ENCODE results near the gene RNF123.

Gene RNF123

DNA sequence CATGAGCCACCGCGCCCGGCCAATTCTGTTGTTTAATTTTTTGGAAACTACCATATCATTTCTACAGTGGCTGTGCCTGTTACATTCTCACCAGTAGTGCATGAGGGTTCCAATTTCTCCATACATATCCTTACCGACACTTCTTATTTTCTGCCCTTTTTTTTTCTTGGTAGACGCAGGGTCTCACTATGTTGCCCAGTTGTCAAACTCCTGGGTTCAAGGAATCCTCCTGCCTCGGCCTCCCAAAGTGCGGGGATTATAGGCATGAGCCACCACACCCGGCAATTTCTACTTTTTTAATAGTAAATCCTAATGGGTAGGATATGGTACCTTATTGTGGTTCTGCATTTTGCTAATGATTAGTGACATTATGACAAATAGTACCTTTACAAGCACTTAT lies 20.5 kb downstream of the RNF123 start:
- no peak overlapping the region for H3K27ac ChIP-seq (replicated peaks)
- H3K27me3 ChIP-seq (ENCODE audit: insufficient read depth, poor library complexity, severe bottlenecking): no peaks in the 10 kb centered on the region
- TF ChIP-seq GABPA (IDR thresholded peaks at IDR 0.05; ENCODE audit: low read depth) (no peak), SPI1 (IDR thresholded peaks at IDR 0.05; ENCODE audit: borderline replicate concordance, low read depth) (no peak), POLR2AphosphoS5 (IDR thresholded peaks at IDR 0.05; ENCODE audit: low read depth) (no peak)
- TF ChIP-seq, protein P1, sequence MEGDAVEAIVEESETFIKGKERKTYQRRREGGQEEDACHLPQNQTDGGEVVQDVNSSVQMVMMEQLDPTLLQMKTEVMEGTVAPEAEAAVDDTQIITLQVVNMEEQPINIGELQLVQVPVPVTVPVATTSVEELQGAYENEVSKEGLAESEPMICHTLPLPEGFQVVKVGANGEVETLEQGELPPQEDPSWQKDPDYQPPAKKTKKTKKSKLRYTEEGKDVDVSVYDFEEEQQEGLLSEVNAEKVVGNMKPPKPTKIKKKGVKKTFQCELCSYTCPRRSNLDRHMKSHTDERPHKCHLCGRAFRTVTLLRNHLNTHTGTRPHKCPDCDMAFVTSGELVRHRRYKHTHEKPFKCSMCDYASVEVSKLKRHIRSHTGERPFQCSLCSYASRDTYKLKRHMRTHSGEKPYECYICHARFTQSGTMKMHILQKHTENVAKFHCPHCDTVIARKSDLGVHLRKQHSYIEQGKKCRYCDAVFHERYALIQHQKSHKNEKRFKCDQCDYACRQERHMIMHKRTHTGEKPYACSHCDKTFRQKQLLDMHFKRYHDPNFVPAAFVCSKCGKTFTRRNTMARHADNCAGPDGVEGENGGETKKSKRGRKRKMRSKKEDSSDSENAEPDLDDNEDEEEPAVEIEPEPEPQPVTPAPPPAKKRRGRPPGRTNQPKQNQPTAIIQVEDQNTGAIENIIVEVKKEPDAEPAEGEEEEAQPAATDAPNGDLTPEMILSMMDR (IDR thresholded peaks at IDR 0.05; ENCODE audit: insufficient read depth, low read length): no peak
- TF ChIP-seq, protein P2, sequence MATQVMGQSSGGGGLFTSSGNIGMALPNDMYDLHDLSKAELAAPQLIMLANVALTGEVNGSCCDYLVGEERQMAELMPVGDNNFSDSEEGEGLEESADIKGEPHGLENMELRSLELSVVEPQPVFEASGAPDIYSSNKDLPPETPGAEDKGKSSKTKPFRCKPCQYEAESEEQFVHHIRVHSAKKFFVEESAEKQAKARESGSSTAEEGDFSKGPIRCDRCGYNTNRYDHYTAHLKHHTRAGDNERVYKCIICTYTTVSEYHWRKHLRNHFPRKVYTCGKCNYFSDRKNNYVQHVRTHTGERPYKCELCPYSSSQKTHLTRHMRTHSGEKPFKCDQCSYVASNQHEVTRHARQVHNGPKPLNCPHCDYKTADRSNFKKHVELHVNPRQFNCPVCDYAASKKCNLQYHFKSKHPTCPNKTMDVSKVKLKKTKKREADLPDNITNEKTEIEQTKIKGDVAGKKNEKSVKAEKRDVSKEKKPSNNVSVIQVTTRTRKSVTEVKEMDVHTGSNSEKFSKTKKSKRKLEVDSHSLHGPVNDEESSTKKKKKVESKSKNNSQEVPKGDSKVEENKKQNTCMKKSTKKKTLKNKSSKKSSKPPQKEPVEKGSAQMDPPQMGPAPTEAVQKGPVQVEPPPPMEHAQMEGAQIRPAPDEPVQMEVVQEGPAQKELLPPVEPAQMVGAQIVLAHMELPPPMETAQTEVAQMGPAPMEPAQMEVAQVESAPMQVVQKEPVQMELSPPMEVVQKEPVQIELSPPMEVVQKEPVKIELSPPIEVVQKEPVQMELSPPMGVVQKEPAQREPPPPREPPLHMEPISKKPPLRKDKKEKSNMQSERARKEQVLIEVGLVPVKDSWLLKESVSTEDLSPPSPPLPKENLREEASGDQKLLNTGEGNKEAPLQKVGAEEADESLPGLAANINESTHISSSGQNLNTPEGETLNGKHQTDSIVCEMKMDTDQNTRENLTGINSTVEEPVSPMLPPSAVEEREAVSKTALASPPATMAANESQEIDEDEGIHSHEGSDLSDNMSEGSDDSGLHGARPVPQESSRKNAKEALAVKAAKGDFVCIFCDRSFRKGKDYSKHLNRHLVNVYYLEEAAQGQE (IDR thresholded peaks at IDR 0.05; ENCODE audit: insufficient replicate concordance, low read depth): no peak
- H3K4me3 ChIP-seq (replicated peaks; ENCODE audit: insufficient read depth, low read length): no peak overlapping the region
- DNase-seq (ENCODE audit: low read depth in 1 of 2, low spot score in 1 of 2): no peak

DNA sequence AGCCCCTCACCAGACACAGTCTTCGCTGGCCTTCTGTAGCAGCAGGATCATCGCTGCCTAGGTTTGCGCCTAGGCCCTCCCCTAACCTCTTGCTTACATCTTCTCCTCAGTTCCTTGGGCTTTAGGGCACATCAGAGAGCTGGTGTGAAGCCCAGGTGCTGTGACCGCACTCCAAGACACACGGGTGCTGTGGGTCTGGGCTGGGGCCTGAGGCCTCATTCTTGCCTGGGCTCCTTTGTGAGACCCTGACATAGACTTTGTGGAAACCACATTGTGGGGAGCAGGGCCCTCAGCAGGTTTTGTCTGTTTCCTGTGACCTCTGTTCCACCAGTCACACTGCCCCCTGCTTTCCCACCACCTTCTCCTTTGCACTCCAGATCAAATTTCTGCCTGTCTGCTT lies 22.1 kb downstream of the RNF123 start:
- DNase-seq (ENCODE audit: low read depth in 1 of 2, low spot score in 1 of 2): no peak
- TF ChIP-seq, protein P1 (IDR thresholded peaks at IDR 0.05; ENCODE audit: insufficient read depth, low read length): no peak
- TF ChIP-seq GABPA (IDR thresholded peaks at IDR 0.05; ENCODE audit: low read depth): no peak
- TF ChIP-seq, protein P2 (IDR thresholded peaks at IDR 0.05; ENCODE audit: insufficient replicate concordance, low read depth): no peak
- no peak for TF ChIP-seq POLR2AphosphoS5 (IDR thresholded peaks at IDR 0.05; ENCODE audit: low read depth)

DNA sequence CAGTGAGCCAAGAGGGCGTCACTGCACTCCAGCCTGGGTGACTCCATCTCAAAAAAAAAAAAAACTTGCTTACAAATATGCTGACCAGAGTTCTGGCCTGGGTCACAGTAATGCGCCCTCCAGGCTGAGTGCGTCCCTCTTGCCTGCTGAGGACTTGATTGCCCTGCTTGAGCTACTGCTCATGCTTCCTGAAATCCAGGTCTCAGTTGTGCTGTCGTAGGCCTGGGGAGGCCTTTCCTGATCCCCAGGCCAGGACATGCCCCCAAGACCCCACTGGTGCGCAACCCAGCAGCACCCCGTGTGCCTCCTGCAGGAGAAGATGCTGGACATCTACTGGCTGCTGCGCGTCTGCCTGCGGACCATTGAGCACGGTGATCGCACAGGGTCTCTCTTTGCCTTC lies 22.8 kb downstream of the RNF123 start:
- DNase-seq (ENCODE audit: low read depth in 1 of 2, low spot score in 1 of 2): no peak
- no peak overlapping the region for H3K4me3 ChIP-seq (replicated peaks; ENCODE audit: insufficient read depth, low read length)
- H3K27ac ChIP-seq (replicated peaks): no peak overlapping the region
- no peak for TF ChIP-seq POLR2AphosphoS5 (IDR thresholded peaks at IDR 0.05; ENCODE audit: low read depth)
- no peak for TF ChIP-seq GABPA (IDR thresholded peaks at IDR 0.05; ENCODE audit: low read depth)
- TF ChIP-seq, protein P2 (IDR thresholded peaks at IDR 0.05; ENCODE audit: insufficient replicate concordance, low read depth): no peak
- no peak for TF ChIP-seq SPI1 (IDR thresholded peaks at IDR 0.05; ENCODE audit: borderline replicate concordance, low read depth)
- TF ChIP-seq, protein P1 (IDR thresholded peaks at IDR 0.05; ENCODE audit: insufficient read depth, low read length): no peak
- H3K27me3 ChIP-seq (ENCODE audit: insufficient read depth, poor library complexity, severe bottlenecking): no peaks in the 10 kb centered on the region

More for the DNA sequence above, 22.1 kb downstream of the RNF123 start:
- Histone ChIP-seq H3K27me3 (ENCODE audit: insufficient read depth, poor library complexity, severe bottlenecking) (no peaks in the 10 kb centered on the region), H3K27ac (replicated peaks) (no peak overlapping the region), H3K4me3 (replicated peaks; ENCODE audit: insufficient read depth, low read length) (no peak overlapping the region)

Measured in HL-60 (cell line).